ENCODE results near the gene HOXD8.

HOXD8 gene

GRCh38 chr2:176130957-176131847 is 1.7 kb downstream of the HOXD8 start:
- DNase-seq = no peak

- DNase-seq = no peak
These were observed 2.3 kb downstream of the HOXD8 start for GRCh38 chr2:176131848-176132158.

GRCh38 chr2:176132205-176133171 is 3.0 kb downstream of the HOXD8 start:
- DNase-seq = no peak

GRCh38 chr2:176133389-176133788 is 3.9 kb downstream of the HOXD8 start:
- DNase-seq = no peak

GRCh38 chr2:176134035-176134434 is 4.5 kb downstream of the HOXD8 start:
- DNase-seq = no peak

GRCh38 chr2:176135035-176135440 is 5.5 kb downstream of the HOXD8 start:
- DNase-seq = no peak

- DNase-seq = no peak
These were observed 7.1 kb downstream of the HOXD8 start for GRCh38 chr2:176136374-176137251.

GRCh38 chr2:176137252-176137580 is 7.7 kb downstream of the HOXD8 start:
- no peak for DNase-seq

GRCh38 chr2:176137906-176138305 is 8.4 kb downstream of the HOXD8 start:
- no peak for DNase-seq

- no peak for DNase-seq
These were observed 9.0 kb downstream of the HOXD8 start for GRCh38 chr2:176138526-176138922.

GRCh38 chr2:176138923-176139660 is 9.6 kb downstream of the HOXD8 start:
- no peak for DNase-seq

GRCh38 chr2:176139661-176140512 is 10.4 kb downstream of the HOXD8 start:
- no peak for DNase-seq

- peak; percentile 24 to 34 for DNase-seq
These were observed 11.2 kb downstream of the HOXD8 start for GRCh38 chr2:176140513-176141317.

- DNase-seq = no peak
These were observed 12.8 kb downstream of the HOXD8 start for GRCh38 chr2:176142281-176142680.

- DNase-seq = no peak
These were observed 15.8 kb downstream of the HOXD8 start for GRCh38 chr2:176145085-176145969.

- no peak for DNase-seq
These were observed 16.6 kb downstream of the HOXD8 start for GRCh38 chr2:176146101-176146500.

- DNase-seq = no peak
These were observed 17.1 kb downstream of the HOXD8 start for GRCh38 chr2:176146645-176147044.

GRCh38 chr2:176147210-176147799 is 17.8 kb downstream of the HOXD8 start:
- DNase-seq = no peak

All from activated CD4-positive, alpha-beta T cell treated with anti-CD3 and anti-CD28 coated beads, Interleukin-2, amount 50 U/mL, for 4 hours (primary cell).